SK-MEL-5 (cell line): Measurements from ENCODE around the gene DUSP9. TPM values are rescaled to one million over a fixed set of nuclear protein-coding genes. Genes with fewer than 3 reads are reported as not detected.
A peak's percentile ranks its signal among the peaks of the same experiment; 100 is the strongest.
"Not testable (repeated sequence)": the region's sequence is repeated elsewhere in the genome, so short reads cannot be mapped to it uniquely, and the experiment has no call there.

Experiments used
- DNase-seq: peaks from one replicate; pipeline ENCODE4 v3.0.0-alpha.2; 2016; ENCODE audit warnings: low read depth, low spot score
- in situ Hi-C: cut with HindIII; loops from 2 replicates; pipeline ENCODE4 v1.10.0; 2016; ENCODE audit warnings: low sequenced_read_pairs, high pct_unique_total_duplicates, low pct_unique_long_range_greater_than_20kb
- total RNA-seq: library from RNA; depleted of rRNA; stranded (reverse); fragments of >200 nt; shearing (Covaris generic); gene quantifications from 2 replicates; pipeline ENCODE4 v1.2.3, GENCODE V29; 2014

The DUSP9 gene
- total RNA-seq, 1 experiment from 2014 or later, result 6.8 TPM

- in situ Hi-C loops, DNase-seq: not testable (repeated sequence)
Measured at GRCh38 chrX:153683486-153683885, 36.5 kb downstream of the DUSP9 start.

DNA sequence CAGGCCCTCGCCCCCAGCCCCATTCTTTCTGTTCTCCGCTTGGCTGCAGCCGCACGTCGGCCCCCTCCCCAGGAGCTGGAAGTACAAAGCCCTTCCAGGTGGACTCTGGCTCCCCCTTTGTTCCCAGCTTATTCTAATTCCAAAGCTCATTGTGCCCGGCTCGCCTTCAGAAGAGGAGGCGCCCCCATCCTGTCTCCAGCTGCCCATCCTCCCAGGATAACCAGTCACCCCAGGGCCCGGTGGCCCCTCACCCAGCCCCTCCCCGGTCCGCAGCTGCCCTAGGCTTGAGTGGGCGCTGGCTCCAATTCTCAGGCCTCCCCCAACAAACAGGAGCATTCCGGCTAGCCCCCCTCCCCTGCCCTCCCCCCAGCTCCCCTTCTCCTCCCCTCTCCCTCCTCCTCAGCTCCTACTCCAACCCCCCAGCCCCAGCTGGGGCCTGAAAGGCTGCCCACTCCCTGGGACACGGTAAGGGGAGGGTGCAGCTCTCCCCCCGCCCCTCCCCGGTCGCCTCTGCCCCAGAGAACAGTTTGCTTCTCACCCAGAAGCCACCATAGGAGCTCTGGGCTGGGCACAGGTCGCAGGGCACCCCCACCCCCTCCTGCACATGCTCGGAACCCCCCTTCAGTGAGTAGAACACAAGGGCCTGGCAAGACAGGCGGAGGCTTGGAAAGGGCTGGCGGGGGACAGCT, 37.6 kb downstream of the DUSP9 start:
- in situ Hi-C loops, result no loop called here
- no peak for DNase-seq

DNA sequence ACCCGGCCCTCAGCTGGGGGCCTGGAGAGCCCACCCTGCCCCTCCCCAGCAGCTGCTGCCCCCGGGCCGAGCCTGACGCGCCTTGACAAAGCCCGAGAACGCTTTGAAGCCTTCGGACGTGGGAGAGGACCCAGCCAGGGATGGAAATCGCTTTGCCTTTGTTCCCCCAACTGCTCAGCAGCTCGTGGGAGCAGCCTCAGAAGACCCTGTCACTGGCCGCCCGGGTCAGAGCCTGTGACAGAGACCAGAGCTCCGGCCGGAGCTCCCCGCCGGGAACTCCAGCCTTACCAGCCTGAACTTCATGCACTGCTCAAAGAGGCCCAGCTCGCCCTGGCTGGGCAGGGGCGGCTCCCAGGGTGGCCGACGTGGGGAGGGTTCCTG, 38.1 kb downstream of the DUSP9 start:
- in situ Hi-C loops, result no loop called here
- DNase-seq, result no peak

DNA sequence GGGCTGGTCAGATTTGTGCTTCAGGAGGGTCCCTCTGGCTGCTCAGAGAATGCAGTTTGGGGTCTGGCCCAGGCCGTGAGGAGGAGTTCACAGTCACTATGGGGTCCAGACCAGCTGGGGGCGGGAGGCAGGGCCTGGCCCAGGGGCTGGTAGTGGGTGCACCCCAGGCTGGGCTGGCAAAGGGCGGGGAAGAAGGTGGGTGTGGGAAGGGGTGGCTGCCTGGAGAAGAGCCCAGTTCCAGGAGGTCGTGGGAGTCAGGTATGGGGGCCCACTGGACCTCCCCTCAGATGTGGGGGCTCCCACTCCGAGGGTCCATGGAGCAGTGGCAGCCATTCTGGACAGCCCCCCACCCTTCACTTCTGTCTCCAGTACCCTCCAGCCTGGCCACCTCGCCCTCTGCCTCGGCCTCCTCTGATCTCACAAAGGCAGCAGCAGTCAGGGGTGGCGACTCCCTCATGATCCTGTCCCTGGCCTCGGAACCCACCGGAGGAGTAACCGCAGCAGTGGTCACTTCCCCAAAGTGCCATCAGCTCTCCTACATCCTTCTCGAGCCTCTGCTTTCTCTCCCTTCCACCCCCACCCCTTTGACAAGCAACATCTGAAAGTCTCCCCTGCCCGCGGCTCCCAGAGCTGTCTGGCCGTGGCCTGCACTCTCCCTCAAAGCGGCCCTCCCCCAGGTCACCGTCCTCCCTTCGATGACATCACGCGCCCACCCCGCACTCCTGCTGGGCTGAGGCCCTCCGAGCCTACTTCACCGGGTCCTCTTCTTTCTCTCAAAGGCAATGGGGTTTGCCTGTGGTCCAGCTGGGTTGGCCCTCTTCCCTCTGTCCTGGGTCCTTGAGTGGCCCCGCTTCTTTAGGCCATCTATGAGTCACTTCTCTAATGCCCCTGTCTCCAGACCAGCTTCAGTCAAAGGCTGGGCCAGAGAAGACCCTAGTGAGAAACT, 39.0 kb downstream of the DUSP9 start:
- DNase-seq, result no peak
- in situ Hi-C loops, result no loop called here

DNA sequence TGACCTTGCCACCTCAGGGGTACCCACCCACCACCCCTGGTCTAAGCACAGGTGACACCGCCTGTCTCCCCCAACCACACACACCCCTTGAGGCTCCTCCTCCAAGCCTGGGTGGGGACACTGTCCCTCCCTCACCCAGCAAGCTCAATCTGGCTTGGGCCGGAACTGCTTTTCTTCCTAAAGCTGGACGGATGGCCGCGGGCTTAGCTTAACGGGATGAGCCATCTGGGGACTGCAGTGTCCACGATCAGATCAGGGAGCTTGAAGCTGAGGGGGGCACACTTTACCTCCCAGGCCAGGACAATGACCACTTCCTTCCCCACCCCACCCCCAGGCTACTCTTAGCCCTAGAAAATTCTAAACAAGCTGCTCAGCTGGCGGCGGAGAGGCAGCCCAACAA, 39.7 kb downstream of the DUSP9 start:
- in situ Hi-C loops, result no loop called here
- no peak for DNase-seq

DNA sequence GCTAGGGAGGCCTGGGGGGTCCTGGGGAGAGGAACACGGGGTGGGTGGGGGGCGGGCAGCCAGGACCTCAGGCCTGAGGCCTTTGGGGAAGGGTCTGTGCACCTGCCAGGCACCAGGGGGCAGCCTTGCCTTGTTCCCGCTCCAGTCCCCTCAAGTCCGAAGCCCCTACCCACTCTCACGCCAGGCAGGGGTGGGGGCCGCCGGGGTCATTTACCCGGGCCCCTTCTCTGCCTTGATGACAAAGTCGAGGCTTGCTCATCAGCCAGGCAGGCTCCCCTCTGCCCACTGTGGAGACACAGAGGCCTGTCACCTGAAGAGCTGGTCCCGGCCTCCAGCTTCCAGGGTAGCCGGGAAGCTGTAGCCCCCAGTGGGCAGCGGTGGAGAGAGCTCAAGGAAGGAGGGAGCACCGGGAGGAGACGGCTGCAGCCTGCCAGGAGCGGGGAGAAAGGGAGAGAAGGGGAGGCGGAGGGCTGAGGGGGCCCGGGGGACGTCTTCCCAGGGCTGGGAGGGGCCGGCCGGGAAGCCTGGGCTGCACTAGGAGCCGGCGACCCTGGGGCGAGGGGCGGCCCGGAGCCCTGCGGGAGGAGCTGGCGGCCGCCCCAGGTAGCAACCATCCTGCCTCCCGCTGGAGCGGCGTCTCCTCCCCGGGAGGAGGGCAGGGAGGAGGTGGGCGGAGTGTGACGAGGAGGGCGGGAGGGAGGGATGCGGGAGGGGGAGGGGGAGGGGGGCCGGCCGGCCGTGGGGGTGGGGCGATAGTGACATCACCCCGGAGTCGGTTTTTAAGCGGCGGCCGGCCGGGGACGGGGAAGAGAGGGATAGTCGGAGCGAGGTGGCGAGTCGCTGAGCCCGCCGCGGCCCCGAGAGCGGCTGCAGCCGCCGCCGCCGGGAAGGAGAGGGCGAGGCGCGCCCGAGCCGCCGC, 40.4 kb downstream of the DUSP9 start, which contains the start of gene SLC6A8:
TSS of gene SLC6A8 (plus strand) at position 806 of the 919 bp plus-strand sequence. CDS start 649 bp downstream, outside the sequence.
- in situ Hi-C loops, result no loop called here

GRCh38 chrX:153688071-153688470, 41.1 kb downstream of the DUSP9 start:
- DNase-seq, result no peak

More for the DNA sequence above, 40.4 kb downstream of the DUSP9 start, which contains the start of gene SLC6A8:
- peak; percentile 59 for DNase-seq

DNA sequence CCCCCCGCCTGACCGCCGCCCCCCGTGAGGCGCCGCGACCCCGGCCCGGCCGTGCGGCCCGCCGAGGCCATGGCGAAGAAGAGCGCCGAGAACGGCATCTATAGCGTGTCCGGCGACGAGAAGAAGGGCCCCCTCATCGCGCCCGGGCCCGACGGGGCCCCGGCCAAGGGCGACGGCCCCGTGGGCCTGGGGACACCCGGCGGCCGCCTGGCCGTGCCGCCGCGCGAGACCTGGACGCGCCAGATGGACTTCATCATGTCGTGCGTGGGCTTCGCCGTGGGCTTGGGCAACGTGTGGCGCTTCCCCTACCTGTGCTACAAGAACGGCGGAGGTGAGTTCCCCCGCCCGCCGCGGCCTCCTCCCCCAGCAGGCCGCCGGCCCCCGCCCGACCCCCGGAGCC, 41.5 kb downstream of the DUSP9 start:
- DNase-seq, result no peak
- in situ Hi-C loops, result no loop called here

More at GRCh38 chrX:153688071-153688470, 41.1 kb downstream of the DUSP9 start:
- in situ Hi-C loops, result no loop called here

GRCh38 chrX:153688911-153689590, 42.0 kb downstream of the DUSP9 start:
- DNase-seq, result peak; percentile 56
- in situ Hi-C loops, result no loop called here

DNA sequence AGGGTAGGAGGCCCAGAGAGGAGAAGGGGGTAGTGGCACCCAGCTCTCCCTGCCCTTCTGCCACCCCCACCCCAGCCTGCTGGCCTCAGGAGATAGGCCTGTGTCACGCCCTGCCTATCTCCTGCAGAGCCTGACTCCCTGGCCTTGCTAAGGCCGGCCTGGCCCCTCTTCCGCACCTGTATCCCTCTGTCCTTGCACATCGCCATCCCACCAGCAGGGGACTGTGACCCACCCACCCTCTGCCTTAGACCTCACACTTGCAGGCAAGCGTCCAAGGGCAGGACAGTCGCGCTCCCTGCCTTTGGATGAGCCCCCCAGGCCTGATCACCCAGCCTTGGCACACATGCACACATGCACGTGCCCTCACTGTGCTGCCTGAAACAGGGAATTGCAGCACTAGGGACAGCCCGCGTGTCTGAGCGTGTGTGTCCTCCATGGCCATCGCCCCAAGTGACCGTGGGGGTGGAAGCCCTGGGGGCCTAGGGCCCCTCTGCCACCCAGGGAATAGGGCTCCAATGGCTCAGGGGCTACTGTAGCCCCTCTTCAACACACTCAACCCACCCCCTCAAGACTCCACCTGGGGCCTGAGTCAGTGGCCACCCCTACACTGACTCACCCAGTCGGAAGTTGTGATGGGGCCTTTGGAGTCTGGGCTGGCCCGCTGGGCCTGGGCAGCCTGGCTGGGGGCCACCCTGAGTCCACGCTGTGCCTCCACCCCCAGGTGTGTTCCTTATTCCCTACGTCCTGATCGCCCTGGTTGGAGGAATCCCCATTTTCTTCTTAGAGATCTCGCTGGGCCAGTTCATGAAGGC, 42.9 kb downstream of the DUSP9 start:
- in situ Hi-C loops, result no loop called here
- no peak for DNase-seq

GRCh38 chrX:153690466-153690865, 43.5 kb downstream of the DUSP9 start:
- in situ Hi-C loops, result no loop called here
- DNase-seq, result no peak

GRCh38 chrX:153691032-153691827, 44.2 kb downstream of the DUSP9 start:
- in situ Hi-C loops, DNase-seq: not testable (repeated sequence)

DNA sequence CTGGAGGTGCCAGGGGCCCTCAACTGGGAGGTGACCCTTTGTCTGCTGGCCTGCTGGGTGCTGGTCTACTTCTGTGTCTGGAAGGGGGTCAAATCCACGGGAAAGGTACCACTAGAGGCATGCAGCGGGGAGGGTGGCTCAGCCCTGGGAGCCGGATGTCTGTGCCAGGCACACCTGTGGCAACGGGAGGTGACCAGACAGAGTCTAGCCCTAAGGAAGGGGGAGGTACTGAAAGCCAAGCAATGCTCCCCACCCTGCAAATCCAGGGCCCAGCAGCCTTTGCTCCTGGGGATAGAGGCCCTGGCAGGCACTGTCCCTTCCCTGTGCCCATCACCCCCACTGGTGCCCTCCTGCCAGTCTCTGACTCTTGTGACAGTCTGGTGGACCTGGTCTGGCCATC, 45.0 kb downstream of the DUSP9 start:
- in situ Hi-C loops, result no loop called here
- no peak for DNase-seq

GRCh38 chrX:153692611-153693156, 45.7 kb downstream of the DUSP9 start:
- in situ Hi-C loops, result no loop called here
- DNase-seq, result no peak
